Testis (tissue), 2 donors: ENCODE data around the gene GNA12.

ENCODE experiments used
- POLR2A ChIP-seq: fragments of 450-650 bp; IDR thresholded peaks from one replicate; pipeline ENCODE4 v1.6.1; 2017; ENCODE audit warnings: antibody characterized with exemption, mild to moderate bottlenecking, moderate library complexity
- TF ChIP-seq, protein P1 (sequence below), 3 experiments: fragments of 450-650 bp in 2 of 3; fragments of 200-600 bp in 1 of 3; sonication (generic) in 1 of 3; IDR thresholded peaks; one replicate each; pipeline ENCODE4 v1.5.1; 2016 to 2019; ENCODE audit warnings: antibody characterized with exemption in 3 of 3, mild to moderate bottlenecking in 2 of 3, moderate library complexity in 1 of 3

DNA sequence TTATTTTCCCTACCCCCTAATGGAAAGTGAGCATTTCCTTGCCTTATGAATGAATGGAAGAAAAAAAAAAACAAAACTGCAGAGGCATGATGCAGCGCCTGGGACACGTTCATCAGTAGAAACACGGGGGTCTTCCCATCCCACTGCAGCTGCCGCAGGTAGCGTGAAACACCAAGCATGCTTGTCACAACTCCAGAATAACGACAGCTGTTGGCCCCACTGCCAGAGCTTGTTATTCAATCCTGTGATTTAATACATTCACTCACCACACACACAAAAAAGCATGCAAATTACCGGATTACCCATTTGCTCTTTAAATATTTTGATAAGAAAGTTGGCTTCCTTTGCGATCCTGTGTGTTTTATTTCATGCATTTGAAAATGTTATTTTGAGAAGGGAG is 48.4 kb upstream of the GNA12 start:
- no peak for TF ChIP-seq POLR2A
- TF ChIP-seq, protein P1, sequence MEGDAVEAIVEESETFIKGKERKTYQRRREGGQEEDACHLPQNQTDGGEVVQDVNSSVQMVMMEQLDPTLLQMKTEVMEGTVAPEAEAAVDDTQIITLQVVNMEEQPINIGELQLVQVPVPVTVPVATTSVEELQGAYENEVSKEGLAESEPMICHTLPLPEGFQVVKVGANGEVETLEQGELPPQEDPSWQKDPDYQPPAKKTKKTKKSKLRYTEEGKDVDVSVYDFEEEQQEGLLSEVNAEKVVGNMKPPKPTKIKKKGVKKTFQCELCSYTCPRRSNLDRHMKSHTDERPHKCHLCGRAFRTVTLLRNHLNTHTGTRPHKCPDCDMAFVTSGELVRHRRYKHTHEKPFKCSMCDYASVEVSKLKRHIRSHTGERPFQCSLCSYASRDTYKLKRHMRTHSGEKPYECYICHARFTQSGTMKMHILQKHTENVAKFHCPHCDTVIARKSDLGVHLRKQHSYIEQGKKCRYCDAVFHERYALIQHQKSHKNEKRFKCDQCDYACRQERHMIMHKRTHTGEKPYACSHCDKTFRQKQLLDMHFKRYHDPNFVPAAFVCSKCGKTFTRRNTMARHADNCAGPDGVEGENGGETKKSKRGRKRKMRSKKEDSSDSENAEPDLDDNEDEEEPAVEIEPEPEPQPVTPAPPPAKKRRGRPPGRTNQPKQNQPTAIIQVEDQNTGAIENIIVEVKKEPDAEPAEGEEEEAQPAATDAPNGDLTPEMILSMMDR (IDR thresholded peaks at IDR 0.05): no peak
